IPS-NIHi7 (cell line): ENCODE data around the gene PEBP1.

ENCODE experiments used
- DNase-seq: peaks from one replicate; pipeline ENCODE4 v3.0.0; 2012; ENCODE audit warnings: mixed read lengths; ENCODE audit errors: extremely low spot score

PEBP1 gene

GRCh38 chr12:118193958-118194357, 58.0 kb downstream of the PEBP1 start:
- no peak for DNase-seq
